MCF 10A (cell line): ENCODE data around the gene OXSM. TPM values are rescaled to one million over a fixed set of nuclear protein-coding genes. Genes with fewer than 3 reads are reported as not detected.

Experiments used
- BruUV-seq: library from RNA; stranded (reverse); fragments of 400-500 nt; replicated peaks from 2 replicates; lab custom pipeline; 2021; lab: Mats Ljungman, UMichigan
- CTCF ChIA-PET: fragments of 300-600 bp; sonication (Branson Sonifier 250); formaldehyde crosslinking; extraction: SDS; loops from one replicate; lab custom pipeline; 2021; ENCODE audit warnings: antibody characterized with exemption, inconsistent platforms; lab: Yijun Ruan, JAX
- POLR2A ChIA-PET: fragments of 300-600, 350-650 bp; sonication (Branson Sonifier 250); formaldehyde crosslinking; extraction: SDS; loops from one replicate; lab custom pipeline; 2020; ENCODE audit warnings: antibody characterized with exemption, inconsistent platforms; lab: Yijun Ruan, JAX
- DNase-seq: peaks from one replicate; pipeline ENCODE4 v3.0.0-alpha.2; 2018; ENCODE audit not compliant: unreplicated experiment
- H3K27ac Mint-ChIP-seq: one replicate; pipeline ENCODE4 v1.8.0; 2022; ENCODE audit warnings: mild to moderate bottlenecking, low read depth, mixed read lengths; ENCODE audit not compliant: unreplicated experiment
- H3K27me3 Mint-ChIP-seq: one replicate; pipeline ENCODE4 v1.8.0; 2022; ENCODE audit warnings: mixed read lengths; ENCODE audit not compliant: insufficient read depth, unreplicated experiment
- H3K36me3 Mint-ChIP-seq: one replicate; pipeline ENCODE4 v1.8.0; 2022; ENCODE audit warnings: mild to moderate bottlenecking, moderate library complexity, mixed read lengths; ENCODE audit not compliant: insufficient read depth, unreplicated experiment
- H3K4me1 Mint-ChIP-seq: one replicate; pipeline ENCODE4 v1.8.0; 2022; ENCODE audit warnings: mixed read lengths; ENCODE audit not compliant: insufficient read depth, unreplicated experiment
- H3K4me3 Mint-ChIP-seq: one replicate; pipeline ENCODE4 v1.8.0; 2022; ENCODE audit warnings: mild to moderate bottlenecking, moderate library complexity, mixed read lengths; ENCODE audit not compliant: unreplicated experiment
- H3K9me3 Mint-ChIP-seq: one replicate; pipeline ENCODE4 v1.8.0; 2022; ENCODE audit warnings: mixed read lengths; ENCODE audit not compliant: unreplicated experiment
- CTCF ChIP-seq: fragments of 200-600 bp; IDR thresholded peaks from one replicate; pipeline ENCODE4 v1.8.0; 2022; ENCODE audit warnings: antibody characterized with exemption, mild to moderate bottlenecking; ENCODE audit not compliant: unreplicated experiment
- intact Hi-C: fragments of 100-400 bp; cut with micrococcal nuclease; formaldehyde crosslinking; loops from 2 replicates; pipeline ENCODE4 v1.14.1; 2022
- total RNA-seq: library from RNA; stranded (reverse); gene quantifications from 2 replicates; pipeline ENCODE4 v1.2.3, GENCODE V29; 2022

OXSM gene
- total RNA-seq, 1 experiment from 2014 or later, result 21.7 TPM

- Mint-ChIP-seq H3K9me3 (no peaks in the 10 kb centered on the region), H3K27ac (no peak overlapping the region), H3K36me3 (no peaks in the 10 kb centered on the region), H3K27me3 (no peaks in the 10 kb centered on the region), H3K4me3 (no peak overlapping the region), H3K4me1 (no peaks in the 10 kb centered on the region)
- ChIA-PET POLR2A (no interaction called here), CTCF (interaction anchor here (0.6 to 2.9 kb wide), 2 partner anchors 80 to 178 kb away, joined by 6 to 10 read pairs; no protein-coding TSS in a partner anchor)
- TF ChIP-seq CTCF, result no peak
- BruUV-seq, result no TSS peak
- intact Hi-C loops, result no loop called here
- no peak for DNase-seq
Observed at GRCh38 chr3:25826510-25826909, 36.6 kb downstream of the OXSM start.

- BruUV-seq, result no TSS peak
- intact Hi-C loops, result loop anchor here (1.0 kb wide), 1 partner anchor 182 kb away; no protein-coding TSS in a partner anchor
- CTCF ChIA-PET, result interaction anchor here (0.6 to 2.0 kb wide), 5 partner anchors 21 to 227 kb away, joined by 3 to 17 read pairs (median 3); no protein-coding TSS in a partner anchor
- no peak for DNase-seq
- Mint-ChIP-seq H3K36me3 (no peaks in the 10 kb centered on the region), H3K27me3 (no peaks in the 10 kb centered on the region), H3K4me3 (no peak overlapping the region), H3K27ac (no peak overlapping the region), H3K9me3 (no peaks in the 10 kb centered on the region), H3K4me1 (no peaks in the 10 kb centered on the region)
- POLR2A ChIA-PET, result no interaction called here
- TF ChIP-seq CTCF, result no peak
Observed at GRCh38 chr3:25830373-25831280, 40.7 kb downstream of the OXSM start.

- POLR2A ChIA-PET, result interaction anchor here (0.6 kb wide), 1 partner anchor 370 kb away, joined by 3 read pairs; no protein-coding TSS in a partner anchor
- H3K9me3 Mint-ChIP-seq, result no peaks in the 10 kb centered on the region
- H3K4me3 Mint-ChIP-seq, result no peak overlapping the region
Observed at GRCh38 chr3:25831578-25831977, 41.7 kb downstream of the OXSM start.

More at GRCh38 chr3:25831578-25831977, 41.7 kb downstream of the OXSM start:
- no peaks in the 10 kb centered on the region for H3K4me1 Mint-ChIP-seq
- intact Hi-C loops, result loop anchor here (1.0 kb wide), 1 partner anchor 183 kb away; no protein-coding TSS in a partner anchor
- no peak overlapping the region for H3K27ac Mint-ChIP-seq
- no peak for TF ChIP-seq CTCF
- BruUV-seq, result no TSS peak
- CTCF ChIA-PET, result interaction anchor here (0.6 to 2.0 kb wide), 10 partner anchors 8 to 919 kb away, joined by 3 to 17 read pairs (median 3); no protein-coding TSS in a partner anchor
- no peaks in the 10 kb centered on the region for H3K36me3 Mint-ChIP-seq
- H3K27me3 Mint-ChIP-seq, result no peaks in the 10 kb centered on the region
- DNase-seq, result peak; percentile 29
